Measurements from ENCODE around the gene METTL25B.
A peak's percentile ranks its signal among the peaks of the same experiment; 100 is the strongest.

METTL25B gene

DNA sequence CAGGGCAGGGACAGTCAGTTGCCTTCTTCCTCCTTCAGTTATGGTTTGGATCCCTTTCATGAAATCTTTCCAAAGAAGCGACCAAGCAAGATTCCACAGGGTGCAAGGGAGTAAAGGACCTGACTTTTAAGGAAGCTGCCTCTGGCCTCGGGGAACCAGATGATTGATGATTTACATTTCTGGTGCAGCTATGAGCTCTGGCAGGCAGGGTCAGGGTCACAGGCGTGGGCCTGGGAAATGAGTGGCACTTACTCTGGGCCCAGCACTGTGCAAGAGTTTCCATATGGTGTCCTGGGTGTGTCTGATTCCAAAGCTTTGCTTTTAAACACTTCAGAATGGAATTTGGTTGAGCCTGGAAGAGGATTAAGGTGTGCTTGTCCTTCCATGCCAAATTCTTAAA is 15.6 kb upstream of the METTL25B start:
- no peak overlapping the region for H3K4me3 ChIP-seq (ENCODE audit: low read depth, low read length)
- DNase-seq (ENCODE audit: low read depth): no peak
- TF ChIP-seq CTCF (IDR thresholded peaks at IDR 0.05; ENCODE audit: low read depth, low read length, missing control alignments): no peak

GRCh38 chr1:156714830-156715229 is 13.4 kb upstream of the METTL25B start:
- no peak overlapping the region for H3K4me3 ChIP-seq (ENCODE audit: low read depth, low read length)
- no peak for TF ChIP-seq CTCF (IDR thresholded peaks at IDR 0.05; ENCODE audit: low read depth, low read length, missing control alignments)
- no peak for DNase-seq (ENCODE audit: low read depth)

GRCh38 chr1:156717351-156717750 is 10.9 kb upstream of the METTL25B start:
- no peak for TF ChIP-seq CTCF (IDR thresholded peaks at IDR 0.05; ENCODE audit: low read depth, low read length, missing control alignments)
- DNase-seq (ENCODE audit: low read depth): no peak

DNA sequence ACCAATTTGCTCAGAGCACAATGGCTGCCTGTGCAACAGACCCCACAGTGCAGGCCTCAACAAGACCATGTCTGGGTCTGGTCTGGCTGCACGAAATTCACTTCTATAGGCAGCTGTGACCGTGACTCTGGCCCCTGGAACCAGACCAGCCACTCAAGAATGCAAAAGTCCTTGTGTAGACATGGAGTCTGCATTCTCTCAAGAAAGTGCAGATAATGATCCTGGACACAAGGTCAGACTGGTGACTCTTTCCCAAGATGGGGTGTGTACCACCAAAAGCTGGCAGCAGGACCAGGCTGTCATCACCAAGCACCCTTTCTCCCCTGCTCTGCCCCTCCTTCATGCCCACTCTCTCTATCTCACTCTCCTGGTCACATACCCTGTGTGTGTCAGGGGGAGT is 7.1 kb upstream of the METTL25B start:
- no peak for TF ChIP-seq CTCF (IDR thresholded peaks at IDR 0.05; ENCODE audit: low read depth, low read length, missing control alignments)
- DNase-seq (ENCODE audit: low read depth): no peak

More at GRCh38 chr1:156717351-156717750, 10.9 kb upstream of the METTL25B start:
- no peak overlapping the region for H3K4me3 ChIP-seq (ENCODE audit: low read depth, low read length)

GRCh38 chr1:156721535-156721934 is 6.7 kb upstream of the METTL25B start:
- no peak for TF ChIP-seq CTCF (IDR thresholded peaks at IDR 0.05; ENCODE audit: low read depth, low read length, missing control alignments)
- DNase-seq (ENCODE audit: low read depth): no peak
- no peak overlapping the region for H3K4me3 ChIP-seq (ENCODE audit: low read depth, low read length)

More for the DNA sequence above, 7.1 kb upstream of the METTL25B start:
- H3K4me3 ChIP-seq (ENCODE audit: low read depth, low read length): no peak overlapping the region

DNA sequence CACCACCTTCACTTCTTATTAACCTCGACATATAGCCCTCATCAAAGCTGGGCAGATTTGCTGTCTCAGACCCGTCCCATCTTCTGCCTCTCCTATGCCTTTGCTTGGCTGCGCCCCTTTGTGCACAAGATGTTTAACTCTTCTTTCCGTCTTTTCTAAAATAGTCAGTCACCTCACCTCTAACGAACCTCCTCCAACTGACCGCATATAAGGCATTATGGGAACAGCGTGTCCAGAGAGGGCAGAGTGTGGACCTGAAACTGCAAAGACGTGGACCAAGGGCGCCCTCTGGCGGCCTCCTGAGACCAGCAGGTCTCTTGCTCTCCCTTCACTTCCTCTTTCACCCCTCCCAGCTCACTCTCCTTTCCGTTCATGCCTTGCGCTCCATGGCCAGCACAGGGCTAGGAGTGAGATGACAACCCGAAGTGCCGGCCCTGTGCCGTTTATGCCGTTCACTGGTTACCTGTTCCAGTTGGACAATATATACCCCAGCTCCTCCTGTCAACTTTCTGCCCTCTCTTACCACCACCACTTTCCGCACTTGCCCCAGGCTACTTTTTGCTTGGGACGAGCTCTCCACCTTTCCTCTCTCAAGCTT is 2.5 kb upstream of the METTL25B start:
- peak; percentile 66 for DNase-seq (ENCODE audit: low read depth)
- H3K4me3 ChIP-seq (ENCODE audit: low read depth, low read length): peak overlapping the region; percentile 100
- TF ChIP-seq CTCF (IDR thresholded peaks at IDR 0.05; ENCODE audit: low read depth, low read length, missing control alignments): peak; percentile 99

DNA sequence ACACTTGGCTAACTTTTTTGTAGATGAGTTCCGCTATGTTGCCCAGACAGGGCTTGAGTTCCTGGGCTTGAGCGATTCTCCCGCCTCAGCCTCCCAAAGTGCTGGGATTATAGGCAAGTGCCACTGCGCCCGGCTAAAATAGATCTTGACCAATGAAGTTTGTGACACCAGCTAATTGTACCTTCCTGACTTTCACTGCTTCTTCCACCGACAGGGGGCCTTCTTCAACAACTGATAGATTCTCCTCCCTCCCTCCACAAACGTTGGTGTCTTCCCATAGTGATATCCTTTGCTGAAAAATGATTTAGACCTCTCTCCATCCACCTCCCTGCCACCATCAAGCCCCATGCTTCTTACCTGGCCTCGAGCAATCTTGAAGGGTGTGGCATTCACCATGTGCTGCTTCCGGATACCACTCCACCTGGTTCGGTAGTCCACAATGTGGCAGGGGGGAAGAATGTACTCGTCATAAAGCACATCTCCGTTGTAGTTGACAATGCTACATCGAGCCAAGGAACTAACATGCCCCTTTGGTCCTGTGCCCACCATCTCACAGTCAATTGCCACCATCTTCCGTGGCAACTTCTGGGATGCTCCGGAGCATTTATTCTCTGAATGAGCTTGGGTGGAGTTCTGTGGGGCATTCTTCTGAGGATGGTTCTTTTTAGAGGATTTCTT is 1.6 kb upstream of the METTL25B start:
- peak overlapping the region; percentile 100 for H3K4me3 ChIP-seq (ENCODE audit: low read depth, low read length)
- peak; percentile 80 for TF ChIP-seq CTCF (IDR thresholded peaks at IDR 0.05; ENCODE audit: low read depth, low read length, missing control alignments)
- no peak for DNase-seq (ENCODE audit: low read depth)
